ENCODE data around the gene HEXD. TPM values are rescaled to one million over a fixed set of nuclear protein-coding genes. Genes with fewer than 3 reads are reported as not detected.

HEXD gene
- total RNA-seq, 2 donors from 2014 or later, result 76.1 to 145 TPM

DNA sequence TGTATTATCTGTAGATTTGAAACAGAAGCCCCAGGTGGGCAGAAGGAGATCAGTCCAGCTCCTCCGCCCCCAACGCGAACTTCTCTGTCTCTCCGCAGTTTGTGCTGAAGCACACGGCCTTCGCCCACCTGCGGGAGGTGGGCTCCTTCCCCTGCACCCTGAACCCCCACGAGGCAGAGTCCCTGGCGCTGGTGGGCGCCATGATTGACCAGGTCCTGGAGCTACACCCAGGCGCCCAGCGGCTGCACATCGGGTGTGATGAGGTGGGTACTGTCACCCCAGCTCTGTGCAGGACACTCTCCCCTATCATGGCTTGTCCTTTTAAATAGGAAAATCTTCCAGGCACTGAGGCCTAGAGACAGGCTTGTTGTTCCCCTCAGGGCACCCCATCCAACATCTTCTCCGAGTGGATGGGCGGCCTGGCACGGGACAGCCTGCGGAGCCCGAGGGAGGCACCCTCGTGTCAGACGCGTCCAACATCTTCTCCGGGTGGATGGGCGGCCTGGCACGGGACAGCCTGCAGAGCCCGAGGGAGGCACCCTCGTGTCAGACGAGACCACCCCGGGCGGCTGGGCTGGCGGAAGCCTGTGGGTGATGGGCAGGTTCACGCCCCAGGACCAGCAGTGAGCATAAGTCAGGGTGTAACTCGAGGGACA is 15.5 kb downstream of the HEXD start:
- Histone ChIP-seq H3K4me1 (replicated peaks) (no peaks in the 10 kb centered on the region), H3K27ac (no peak overlapping the region), H3K27me3 (replicated peaks; ENCODE audit: insufficient read depth) (no peaks in the 10 kb centered on the region), H3K4me3 (no peak overlapping the region), H3K36me3 (no peaks in the 10 kb centered on the region), H3K9me3 (no peaks in the 10 kb centered on the region)
- TF ChIP-seq, protein P1, sequence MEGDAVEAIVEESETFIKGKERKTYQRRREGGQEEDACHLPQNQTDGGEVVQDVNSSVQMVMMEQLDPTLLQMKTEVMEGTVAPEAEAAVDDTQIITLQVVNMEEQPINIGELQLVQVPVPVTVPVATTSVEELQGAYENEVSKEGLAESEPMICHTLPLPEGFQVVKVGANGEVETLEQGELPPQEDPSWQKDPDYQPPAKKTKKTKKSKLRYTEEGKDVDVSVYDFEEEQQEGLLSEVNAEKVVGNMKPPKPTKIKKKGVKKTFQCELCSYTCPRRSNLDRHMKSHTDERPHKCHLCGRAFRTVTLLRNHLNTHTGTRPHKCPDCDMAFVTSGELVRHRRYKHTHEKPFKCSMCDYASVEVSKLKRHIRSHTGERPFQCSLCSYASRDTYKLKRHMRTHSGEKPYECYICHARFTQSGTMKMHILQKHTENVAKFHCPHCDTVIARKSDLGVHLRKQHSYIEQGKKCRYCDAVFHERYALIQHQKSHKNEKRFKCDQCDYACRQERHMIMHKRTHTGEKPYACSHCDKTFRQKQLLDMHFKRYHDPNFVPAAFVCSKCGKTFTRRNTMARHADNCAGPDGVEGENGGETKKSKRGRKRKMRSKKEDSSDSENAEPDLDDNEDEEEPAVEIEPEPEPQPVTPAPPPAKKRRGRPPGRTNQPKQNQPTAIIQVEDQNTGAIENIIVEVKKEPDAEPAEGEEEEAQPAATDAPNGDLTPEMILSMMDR (IDR thresholded peaks at IDR 0.05), result no peak
- no peak for TF ChIP-seq POLR2AphosphoS5 (IDR thresholded peaks at IDR 0.05)
- no peak for TF ChIP-seq POLR2A (IDR thresholded peaks at IDR 0.05)
- WGBS, result 92% methylated on average over 32 of the region's 32 CpGs
- DNase-seq (ENCODE audit: low spot score), result no peak
- intact Hi-C loops (cut with DNase I), result no loop called here

GRCh38 chr17:82434216-82434565 is 16.0 kb downstream of the HEXD start:
- Histone ChIP-seq H3K9me3 (no peaks in the 10 kb centered on the region), H3K4me1 (replicated peaks) (no peaks in the 10 kb centered on the region), H3K27ac (no peak overlapping the region), H3K4me3 (no peak overlapping the region), H3K27me3 (replicated peaks; ENCODE audit: insufficient read depth) (no peaks in the 10 kb centered on the region), H3K36me3 (no peaks in the 10 kb centered on the region)
- DNase-seq (ENCODE audit: low spot score), result no peak
- WGBS, result 53% methylated on average over 3 of the region's 3 CpGs
- TF ChIP-seq, protein P1 (IDR thresholded peaks at IDR 0.05), result no peak
- TF ChIP-seq POLR2AphosphoS5 (IDR thresholded peaks at IDR 0.05) (no peak), POLR2A (IDR thresholded peaks at IDR 0.05) (no peak)
- intact Hi-C loops (cut with DNase I), result no loop called here

DNA sequence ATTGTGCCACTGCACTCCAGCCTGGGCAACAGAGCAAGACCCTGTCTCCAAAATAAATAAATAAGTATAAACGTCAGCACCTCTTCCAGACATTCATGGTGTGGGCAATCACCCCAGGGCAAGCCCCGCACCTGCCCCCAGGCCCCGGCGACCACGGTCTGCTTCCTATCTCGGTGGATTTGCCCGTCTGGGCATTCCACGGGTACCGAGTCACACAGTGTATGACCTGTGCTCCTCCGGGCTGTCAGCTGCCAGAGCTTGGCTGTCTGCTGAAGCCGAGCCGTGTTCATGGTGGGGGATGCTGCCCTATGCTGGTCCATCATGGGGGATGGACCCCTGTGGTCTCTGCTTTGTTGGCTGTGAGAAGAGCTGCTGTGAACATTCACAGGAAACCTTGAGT is 17.0 kb downstream of the HEXD start:
- Histone ChIP-seq H3K27ac (no peak overlapping the region), H3K27me3 (replicated peaks; ENCODE audit: insufficient read depth) (no peaks in the 10 kb centered on the region), H3K36me3 (no peaks in the 10 kb centered on the region), H3K9me3 (no peaks in the 10 kb centered on the region), H3K4me3 (no peak overlapping the region), H3K4me1 (replicated peaks) (no peaks in the 10 kb centered on the region)
- TF ChIP-seq, protein P1 (IDR thresholded peaks at IDR 0.05), result no peak
- TF ChIP-seq POLR2A (IDR thresholded peaks at IDR 0.05), result no peak
- no peak for TF ChIP-seq POLR2AphosphoS5 (IDR thresholded peaks at IDR 0.05)
- WGBS, result 93% methylated on average over 12 of the region's 12 CpGs
- no peak for DNase-seq (ENCODE audit: low spot score)
- intact Hi-C loops (cut with DNase I), result no loop called here

GRCh38 chr17:82435601-82436583 is 17.7 kb downstream of the HEXD start:
- H3K4me3 ChIP-seq, result no peak overlapping the region
- intact Hi-C loops (cut with DNase I), result no loop called here
- 82% methylated on average over 36 of the region's 43 CpGs for WGBS
- no peaks in the 10 kb centered on the region for H3K4me1 ChIP-seq (replicated peaks)
- H3K27ac ChIP-seq, result no peak overlapping the region
- H3K9me3 ChIP-seq, result no peaks in the 10 kb centered on the region
- no peaks in the 10 kb centered on the region for H3K27me3 ChIP-seq (replicated peaks; ENCODE audit: insufficient read depth)
- no peak for TF ChIP-seq POLR2AphosphoS5 (IDR thresholded peaks at IDR 0.05)
- TF ChIP-seq, protein P1 (IDR thresholded peaks at IDR 0.05), result no peak
- no peak for TF ChIP-seq POLR2A (IDR thresholded peaks at IDR 0.05)
- DNase-seq (ENCODE audit: low spot score), result no peak
- H3K36me3 ChIP-seq, result no peaks in the 10 kb centered on the region
